Activated CD4-positive, alpha-beta T cell treated with anti-CD3 and anti-CD28 coated beads, Interleukin-2, amount 50 U/mL, for 48 hours (primary cell): ENCODE results near the gene DUSP10.
A peak's percentile ranks its signal among the peaks of the same experiment; 100 is the strongest.

Experiments used
- DNase-seq, 2 experiments: peaks; one replicate each; pipeline ENCODE4 v3.0.0-alpha.2; 2020

The DUSP10 gene

DNA sequence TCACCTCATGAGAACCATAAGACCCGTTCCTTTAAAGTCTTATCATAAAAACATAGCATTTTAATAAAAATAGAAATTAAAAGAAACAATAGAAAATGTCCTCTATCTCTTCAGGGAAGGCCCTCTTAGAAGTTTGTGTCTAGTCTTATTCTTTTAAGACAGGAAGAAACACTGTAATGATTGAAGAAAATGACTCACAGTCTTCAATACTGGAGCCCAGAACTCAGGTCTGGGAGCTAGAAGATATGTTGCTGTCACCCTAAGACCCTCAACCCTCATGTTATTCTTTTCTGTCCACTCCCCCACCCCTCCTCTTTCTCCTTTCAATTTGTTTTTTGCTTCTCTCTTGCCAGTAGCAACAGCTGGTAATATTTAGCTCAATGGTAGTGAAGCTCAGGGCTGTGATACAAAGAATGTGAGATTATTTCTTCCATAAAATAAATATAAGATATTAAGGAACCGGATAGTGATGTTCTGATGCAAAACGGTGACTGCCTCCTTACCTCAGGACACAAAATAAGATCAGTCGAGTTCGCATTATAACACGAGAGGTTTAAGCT is 12.0 kb downstream of the DUSP10 start:
- no peak for DNase-seq

DNA sequence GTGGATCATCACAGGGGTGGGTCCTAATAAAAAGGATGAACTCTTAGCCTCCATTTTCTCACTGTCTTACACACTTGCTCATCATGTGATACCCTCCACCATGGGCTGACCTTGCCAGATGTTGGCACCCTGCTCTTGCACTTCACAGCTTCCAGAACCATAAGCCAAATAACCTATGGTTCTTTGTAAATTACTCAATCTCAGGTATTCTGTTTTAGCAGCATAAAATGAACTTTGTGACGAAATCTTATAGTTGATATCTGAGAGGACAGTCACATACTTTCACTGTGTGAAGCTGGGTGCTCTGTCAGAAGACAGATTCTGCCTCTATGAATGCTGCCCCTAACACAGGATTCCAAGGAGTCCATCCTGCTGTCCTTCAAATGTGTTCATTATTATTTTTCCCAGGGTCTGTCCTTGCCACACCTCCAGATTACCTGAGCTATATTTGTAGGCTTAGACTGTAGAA is 13.8 kb downstream of the DUSP10 start:
- DNase-seq: no peak

GRCh38 chr1:221727146-221728036 is 14.5 kb downstream of the DUSP10 start:
- no peak for DNase-seq

DNA sequence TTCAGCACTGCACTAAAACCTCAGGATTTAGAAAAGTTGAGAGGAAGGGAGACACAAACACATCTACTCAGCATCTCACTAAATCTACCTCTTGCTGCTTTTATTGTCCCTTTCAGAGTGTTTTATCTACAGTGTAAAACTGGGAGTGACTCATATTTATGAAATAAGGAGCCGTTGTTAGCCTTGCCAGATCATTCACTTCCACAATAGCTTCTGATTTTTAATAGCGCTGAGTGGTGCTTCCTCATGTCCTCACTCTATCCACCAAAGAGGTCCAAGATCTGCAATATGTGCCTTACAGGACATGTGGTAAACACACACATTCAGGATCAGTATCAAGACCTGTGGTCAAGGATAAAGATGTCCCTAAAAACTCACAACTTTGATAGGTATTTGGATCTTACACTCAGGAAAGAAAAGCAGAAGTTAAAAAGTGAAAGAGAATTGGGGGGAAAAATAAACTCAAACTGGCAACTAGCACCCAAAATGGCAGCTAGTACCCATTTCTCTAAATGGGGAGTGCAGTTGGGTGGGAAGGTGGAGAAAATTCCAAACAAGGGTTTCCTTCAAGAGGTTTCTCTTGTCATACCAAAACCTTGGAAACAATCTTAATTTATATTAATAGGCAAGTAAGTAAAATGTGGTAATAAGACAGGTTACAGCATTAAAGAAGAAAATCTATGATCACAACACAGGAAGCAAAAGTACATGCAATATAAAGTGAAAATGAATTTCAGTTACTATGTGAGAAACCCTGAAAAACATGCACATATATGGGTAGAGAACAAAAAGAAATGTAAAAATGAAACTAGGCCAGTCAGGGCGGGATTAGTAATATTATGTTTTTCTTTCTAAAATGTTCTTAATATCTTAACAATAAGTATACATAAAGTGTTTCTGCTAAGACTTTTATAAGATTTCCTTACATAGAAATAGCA is 15.9 kb downstream of the DUSP10 start:
- DNase-seq: no peak

- DNase-seq: no peak
Measured at GRCh38 chr1:221724931-221725605, 16.8 kb downstream of the DUSP10 start.

GRCh38 chr1:221723848-221724236 is 18.0 kb downstream of the DUSP10 start:
- no peak for DNase-seq

- DNase-seq: no peak
Measured at GRCh38 chr1:221723018-221723847, 18.7 kb downstream of the DUSP10 start.

GRCh38 chr1:221722254-221723017 is 19.5 kb downstream of the DUSP10 start:
- no peak for DNase-seq

- no peak for DNase-seq
Measured at GRCh38 chr1:221720545-221720944, 21.3 kb downstream of the DUSP10 start.

DNA sequence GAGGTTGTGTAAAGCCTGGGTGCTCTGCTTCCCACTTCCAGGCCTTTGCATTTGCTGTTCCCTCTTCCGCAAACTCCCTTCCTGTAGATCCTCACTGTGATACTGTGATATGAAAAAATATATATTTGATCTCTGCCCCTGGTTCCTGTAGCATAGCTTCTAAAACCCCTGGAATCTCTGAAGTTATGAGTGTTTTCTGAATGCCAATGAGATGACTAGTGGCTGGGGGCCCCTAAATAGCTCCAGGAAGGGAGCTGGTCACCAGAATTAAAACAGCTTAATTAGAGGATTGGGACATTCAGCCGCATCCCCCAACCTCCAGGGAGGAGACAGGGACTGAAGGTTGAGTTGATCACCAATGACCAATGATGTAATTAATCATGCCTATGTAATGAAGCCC is 21.9 kb downstream of the DUSP10 start:
- no peak for DNase-seq

DNA sequence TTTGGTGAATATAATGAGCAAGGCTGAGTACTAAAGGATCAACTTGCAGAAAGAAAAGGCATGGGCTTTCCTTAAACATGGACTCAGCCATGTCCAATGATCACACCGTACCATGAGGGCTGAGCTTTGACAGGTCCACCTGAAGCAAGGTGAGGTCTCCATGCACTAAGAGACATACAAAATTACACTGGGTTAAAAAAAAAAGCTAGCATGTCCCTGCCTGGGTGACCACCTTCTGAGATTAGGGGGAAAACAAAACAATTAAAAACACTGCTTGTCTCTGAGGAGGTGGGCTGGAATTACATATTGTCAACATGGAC is 22.7 kb downstream of the DUSP10 start:
- DNase-seq: no peak

- DNase-seq: no peak
Measured at GRCh38 chr1:221718381-221719277, 23.3 kb downstream of the DUSP10 start.

GRCh38 chr1:221717485-221717853 is 24.4 kb downstream of the DUSP10 start:
- no peak for DNase-seq

DNA sequence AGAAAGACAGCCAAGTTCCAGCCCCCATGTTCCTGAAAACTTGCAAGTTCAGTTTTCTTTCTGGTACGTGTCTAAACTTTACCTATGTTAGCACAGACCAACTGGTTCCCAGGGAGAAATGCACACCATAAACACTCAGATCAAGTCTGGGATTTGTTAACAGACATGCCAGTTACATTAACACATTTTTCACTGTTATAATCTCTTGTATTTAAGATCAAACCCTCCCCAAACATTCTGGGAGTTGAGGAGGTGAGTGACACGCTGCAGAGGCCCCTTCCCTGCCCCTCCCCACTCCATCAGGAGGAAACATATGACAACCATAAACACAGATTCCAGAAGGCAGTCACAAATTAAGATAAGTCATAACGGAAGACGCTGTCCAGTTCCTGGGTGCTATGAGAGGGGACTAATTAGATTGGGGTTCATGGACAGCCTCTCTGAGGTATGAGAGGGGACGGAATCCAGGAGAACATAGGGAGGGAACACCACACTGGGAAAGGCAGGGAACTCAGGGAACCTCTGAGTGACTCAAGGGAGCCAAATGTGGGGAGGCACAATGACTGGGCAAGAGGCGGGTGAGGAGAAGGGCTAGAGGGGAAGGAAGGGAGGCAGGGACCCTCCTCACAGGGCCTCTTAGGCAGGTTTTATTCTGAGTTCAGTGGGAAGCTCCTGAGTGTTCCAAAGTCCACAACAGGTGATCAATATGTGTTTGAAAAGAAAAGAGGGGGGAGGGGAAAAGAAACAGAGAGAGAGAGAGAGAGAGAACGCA is 25.0 kb downstream of the DUSP10 start:
- DNase-seq: no peak

- no peak for DNase-seq
Measured at GRCh38 chr1:221715321-221716169, 26.3 kb downstream of the DUSP10 start.

DNA sequence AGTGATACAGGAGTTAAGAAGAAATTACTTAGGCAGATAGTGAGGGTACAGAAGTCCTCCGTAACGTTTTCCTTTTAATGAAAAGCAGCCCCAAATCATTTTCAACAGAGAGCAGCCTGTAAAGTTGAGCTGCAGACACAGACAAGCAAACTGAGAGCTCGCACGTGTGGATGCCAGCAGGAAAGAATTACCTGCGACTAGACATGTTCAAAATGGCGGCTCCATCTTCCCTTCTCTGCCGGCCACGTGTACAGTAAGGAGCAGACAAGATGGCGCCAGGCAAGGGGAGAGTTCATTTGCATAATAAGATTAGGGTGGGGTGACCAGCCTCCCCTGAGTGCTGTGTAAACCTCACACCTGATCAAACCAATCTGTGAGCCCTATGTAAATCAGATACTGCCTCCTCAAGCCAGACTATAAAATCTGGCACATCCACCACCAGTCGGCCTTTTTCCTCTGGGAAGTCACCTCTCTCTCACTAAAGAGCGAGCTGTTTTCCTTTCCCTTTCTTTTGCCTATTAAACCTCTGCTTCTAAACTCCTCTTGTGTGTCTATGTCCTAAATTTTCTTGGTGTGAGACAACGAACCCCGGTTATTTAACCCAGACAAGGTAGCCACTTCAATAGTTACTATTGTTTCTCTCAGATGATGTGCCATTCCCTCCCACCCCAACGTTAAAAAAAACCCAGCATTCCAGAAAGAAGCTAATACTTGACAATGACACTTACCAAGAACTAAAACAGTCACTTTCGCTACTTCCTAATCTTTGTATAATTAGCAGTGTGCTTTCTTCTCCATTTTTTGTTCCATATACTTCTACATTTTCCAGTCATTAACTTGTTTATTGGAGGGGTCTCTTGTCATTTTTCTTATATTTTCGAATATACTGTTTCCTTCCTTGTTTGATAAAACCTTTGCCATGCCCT is 27.4 kb downstream of the DUSP10 start:
- DNase-seq: no peak

- peak; percentile 74 to 80 for DNase-seq
Measured at GRCh38 chr1:221712776-221713431, 29.0 kb downstream of the DUSP10 start.
